Muscle layer of duodenum (tissue), 2 donors: ENCODE results near the gene CAMK1D.

Experiments used
- H3K27ac ChIP-seq: one replicate; pipeline ENCODE4 v1.7.0; 2013; ENCODE audit warnings: mild to moderate bottlenecking, low read length
- H3K27me3 ChIP-seq: one replicate; pipeline ENCODE4 v1.7.0; 2013; ENCODE audit warnings: low read depth, mild to moderate bottlenecking, control low read depth, low read length
- H3K36me3 ChIP-seq, 2 donors: one replicate each; pipeline ENCODE4 v1.7.0; 2013; ENCODE audit warnings: low read length in 2 of 2, control low read depth in 1 of 2, mild to moderate bottlenecking in 1 of 2; ENCODE audit not compliant: insufficient read depth in 2 of 2, control insufficient read depth in 1 of 2
- H3K4me1 ChIP-seq, 2 donors: one replicate each; pipeline ENCODE4 v1.7.0; 2013; ENCODE audit warnings: low read length in 2 of 2, mild to moderate bottlenecking in 2 of 2, control low read depth in 1 of 2, moderate library complexity in 1 of 2; ENCODE audit not compliant: insufficient read depth in 2 of 2, control insufficient read depth in 1 of 2
- H3K4me3 ChIP-seq, 2 donors: one replicate each; pipeline ENCODE4 v1.7.0; 2013; ENCODE audit warnings: low read length in 2 of 2, low read depth in 1 of 2, mild to moderate bottlenecking in 1 of 2
- H3K9me3 ChIP-seq, 2 donors: one replicate each; pipeline ENCODE4 v1.7.0; 2013; ENCODE audit warnings: low read length in 2 of 2, control low read depth in 1 of 2, mild to moderate bottlenecking in 1 of 2; ENCODE audit not compliant: control insufficient read depth in 1 of 2
- donor health status: healthy.

The CAMK1D gene

DNA sequence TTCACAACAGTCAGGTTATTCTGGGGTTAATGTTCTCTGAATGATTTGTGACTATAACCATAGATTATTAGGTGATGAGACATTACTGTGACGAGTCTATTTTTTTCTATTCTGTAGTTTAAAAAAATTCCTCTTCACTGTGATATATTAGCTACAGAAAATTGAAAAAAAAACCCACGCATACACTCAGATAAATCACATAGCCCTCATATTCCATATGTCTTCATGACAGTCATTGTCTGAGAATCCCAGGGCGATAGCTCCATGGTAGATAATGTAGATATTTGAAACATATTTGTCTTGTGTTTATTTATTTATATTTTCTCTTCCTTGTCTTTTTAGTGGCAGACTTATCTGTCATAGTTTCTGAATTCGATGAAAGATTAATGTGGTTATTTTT is 110.0 kb downstream of the CAMK1D start:
- no peaks in the 10 kb centered on the region for H3K4me1 ChIP-seq
- H3K27ac ChIP-seq: no peak overlapping the region
- no peaks in the 10 kb centered on the region for H3K9me3 ChIP-seq
- H3K27me3 ChIP-seq: no peaks in the 10 kb centered on the region
- no peaks in the 10 kb centered on the region for H3K36me3 ChIP-seq
- no peak overlapping the region for H3K4me3 ChIP-seq

DNA sequence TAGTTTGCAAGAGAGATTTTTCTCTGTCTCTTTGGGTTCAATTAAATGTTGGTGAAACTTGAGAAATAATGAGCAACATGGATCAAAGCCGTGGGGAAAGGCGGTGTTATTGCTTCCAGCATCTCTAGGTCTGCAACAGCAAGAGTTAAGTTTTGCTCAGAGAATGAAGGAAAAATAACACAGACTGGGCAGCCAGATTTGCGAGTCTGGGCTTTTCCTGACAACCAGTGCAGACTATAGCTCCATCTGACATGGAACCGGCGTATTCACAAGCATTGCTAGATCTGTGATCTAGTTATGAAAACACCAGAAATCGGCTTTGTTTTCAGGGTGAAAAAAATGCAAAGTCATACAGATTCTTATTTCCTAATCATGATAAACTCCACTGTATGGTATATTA is 110.4 kb downstream of the CAMK1D start:
- Histone ChIP-seq H3K4me3 (no peak overlapping the region), H3K36me3 (no peaks in the 10 kb centered on the region), H3K9me3 (no peaks in the 10 kb centered on the region)

DNA sequence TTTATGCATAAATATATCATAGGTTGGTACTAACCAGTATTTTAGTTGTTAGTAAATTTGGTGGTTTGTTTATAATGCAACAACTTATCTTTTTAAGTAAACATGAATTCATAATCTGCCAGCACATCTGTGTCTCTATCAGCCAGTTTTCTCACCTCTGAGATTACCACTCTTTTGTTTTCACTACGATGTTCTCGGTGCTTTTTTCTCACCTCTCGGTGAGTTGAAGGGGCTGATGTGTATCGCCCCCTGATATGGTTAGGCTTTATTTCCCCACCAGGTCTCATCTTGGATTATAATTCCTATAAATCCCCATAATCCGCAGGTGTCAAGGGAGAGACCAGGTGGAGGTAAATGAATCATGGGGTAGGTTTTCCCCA is 114.1 kb downstream of the CAMK1D start:
- Histone ChIP-seq H3K4me3 (no peak overlapping the region), H3K27ac (no peak overlapping the region), H3K36me3 (no peaks in the 10 kb centered on the region), H3K9me3 (no peaks in the 10 kb centered on the region), H3K27me3 (no peaks in the 10 kb centered on the region), H3K4me1 (no peaks in the 10 kb centered on the region)

More for the DNA sequence above, 110.4 kb downstream of the CAMK1D start:
- Histone ChIP-seq H3K4me1 (no peaks in the 10 kb centered on the region), H3K27ac (no peak overlapping the region), H3K27me3 (no peaks in the 10 kb centered on the region)

DNA sequence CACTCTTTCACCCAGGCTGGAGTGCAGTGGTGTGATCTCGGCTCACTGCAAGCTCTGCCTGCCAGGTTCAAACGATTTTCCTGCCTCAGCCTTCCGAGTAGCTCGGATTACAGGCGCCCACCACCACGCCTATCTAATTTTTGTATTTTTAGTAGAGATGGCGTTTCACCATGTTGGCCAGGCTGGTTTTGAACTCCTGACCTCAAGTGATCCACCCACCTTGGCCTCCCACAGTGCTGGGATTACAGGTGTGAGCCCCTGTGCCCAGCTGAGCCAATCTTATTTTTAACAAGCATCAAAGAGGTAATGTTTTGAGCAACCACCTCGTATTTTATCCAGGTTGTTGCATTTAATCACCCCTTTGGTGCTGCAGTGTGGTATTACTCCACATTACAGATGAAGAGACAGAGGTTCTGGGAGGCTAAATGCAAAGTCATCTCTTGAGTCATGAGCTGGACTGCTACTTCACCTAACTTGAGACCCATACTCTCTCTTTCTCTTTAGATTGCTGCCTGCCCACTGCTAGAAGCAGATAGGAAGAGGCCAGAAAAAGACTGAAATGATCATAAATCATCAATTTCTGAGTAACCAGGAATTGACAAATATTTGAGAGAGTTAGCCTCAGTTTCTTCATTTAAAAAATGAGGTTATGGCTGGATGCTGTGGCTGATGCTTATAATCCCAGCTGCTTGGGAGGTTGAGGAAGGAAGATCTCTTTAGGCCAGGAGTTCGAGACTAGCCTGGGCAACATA is 116.2 kb downstream of the CAMK1D start:
- no peaks in the 10 kb centered on the region for H3K4me1 ChIP-seq
- H3K36me3 ChIP-seq: no peaks in the 10 kb centered on the region
- no peaks in the 10 kb centered on the region for H3K27me3 ChIP-seq
- no peak overlapping the region for H3K4me3 ChIP-seq
- H3K9me3 ChIP-seq: no peaks in the 10 kb centered on the region
- H3K27ac ChIP-seq: no peak overlapping the region

DNA sequence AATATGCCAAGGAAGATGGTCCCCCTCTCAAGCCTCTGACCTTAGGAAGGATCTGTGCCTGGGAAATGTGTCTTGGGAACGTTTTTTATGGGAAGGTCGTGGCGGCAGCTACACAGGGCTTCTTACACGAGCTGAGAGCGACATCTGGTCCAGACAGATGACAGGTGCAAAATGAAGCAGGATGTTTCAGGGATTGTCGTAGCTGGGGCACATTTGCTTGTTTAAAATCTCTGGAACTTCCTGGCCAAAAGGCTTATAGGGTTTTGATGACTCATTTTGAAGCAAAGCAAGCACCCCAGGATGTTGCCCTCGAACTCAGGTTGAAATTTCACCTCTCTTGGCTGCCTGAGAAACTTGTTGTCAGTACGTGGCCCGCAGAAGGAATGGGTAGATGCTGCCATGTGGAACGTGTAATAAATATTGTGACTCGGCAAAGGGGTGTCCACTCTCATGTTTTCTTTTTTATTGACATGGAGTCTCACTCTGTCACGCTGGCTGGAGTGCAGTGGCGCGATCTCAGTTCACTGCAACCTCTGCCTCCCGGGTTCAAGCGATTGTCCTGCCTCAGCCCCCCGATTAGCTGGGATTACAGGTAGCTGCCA is 117.5 kb downstream of the CAMK1D start:
- Histone ChIP-seq H3K4me3 (no peak overlapping the region), H3K9me3 (no peaks in the 10 kb centered on the region), H3K4me1 (no peaks in the 10 kb centered on the region), H3K36me3 (no peaks in the 10 kb centered on the region), H3K27me3 (no peaks in the 10 kb centered on the region), H3K27ac (no peak overlapping the region)

DNA sequence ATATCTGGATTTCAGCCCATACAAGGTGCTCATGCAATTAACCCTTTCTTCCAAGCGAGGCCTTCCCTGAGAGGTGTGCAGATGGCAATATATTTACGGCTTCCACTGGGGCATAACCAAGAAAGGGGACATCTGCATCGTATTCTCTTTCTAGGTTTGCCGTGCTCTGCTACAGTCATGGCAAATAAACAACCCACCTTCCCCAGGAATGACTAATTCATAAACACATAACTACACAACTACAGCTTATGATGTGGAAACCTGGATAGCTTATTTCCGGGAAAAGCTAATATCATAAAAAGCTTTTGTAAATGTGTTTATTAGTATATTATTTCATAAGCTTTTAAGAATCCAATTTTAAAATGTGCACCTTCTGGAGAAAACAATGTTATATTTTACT is 120.0 kb downstream of the CAMK1D start:
- H3K36me3 ChIP-seq: no peaks in the 10 kb centered on the region
- H3K27ac ChIP-seq: no peak overlapping the region
- H3K27me3 ChIP-seq: no peaks in the 10 kb centered on the region
- H3K4me3 ChIP-seq: no peak overlapping the region
- H3K9me3 ChIP-seq: no peaks in the 10 kb centered on the region
- no peaks in the 10 kb centered on the region for H3K4me1 ChIP-seq

DNA sequence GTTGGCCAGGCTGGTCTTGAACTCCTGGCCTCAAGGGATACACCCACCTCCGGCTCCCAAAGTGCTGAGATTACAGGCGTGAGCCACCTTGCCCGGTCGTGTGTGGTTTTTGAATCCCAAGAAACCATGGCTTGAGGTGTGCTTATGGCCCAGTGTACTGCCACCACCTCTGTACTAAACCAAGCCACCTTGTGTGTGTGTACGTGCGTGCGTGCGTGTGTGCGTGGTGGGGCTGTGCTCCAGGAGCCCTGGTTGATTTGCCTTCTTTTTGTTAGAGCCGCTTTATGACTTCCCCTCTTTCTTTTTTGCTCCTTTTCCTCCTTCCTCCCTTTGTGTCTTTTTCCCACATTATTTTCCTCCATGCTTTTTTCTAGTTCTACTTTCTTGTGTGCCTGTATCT is 121.4 kb downstream of the CAMK1D start:
- no peak overlapping the region for H3K27ac ChIP-seq
- H3K36me3 ChIP-seq: no peaks in the 10 kb centered on the region
- no peaks in the 10 kb centered on the region for H3K9me3 ChIP-seq
- no peaks in the 10 kb centered on the region for H3K4me1 ChIP-seq
- no peak overlapping the region for H3K4me3 ChIP-seq
- H3K27me3 ChIP-seq: no peaks in the 10 kb centered on the region

DNA sequence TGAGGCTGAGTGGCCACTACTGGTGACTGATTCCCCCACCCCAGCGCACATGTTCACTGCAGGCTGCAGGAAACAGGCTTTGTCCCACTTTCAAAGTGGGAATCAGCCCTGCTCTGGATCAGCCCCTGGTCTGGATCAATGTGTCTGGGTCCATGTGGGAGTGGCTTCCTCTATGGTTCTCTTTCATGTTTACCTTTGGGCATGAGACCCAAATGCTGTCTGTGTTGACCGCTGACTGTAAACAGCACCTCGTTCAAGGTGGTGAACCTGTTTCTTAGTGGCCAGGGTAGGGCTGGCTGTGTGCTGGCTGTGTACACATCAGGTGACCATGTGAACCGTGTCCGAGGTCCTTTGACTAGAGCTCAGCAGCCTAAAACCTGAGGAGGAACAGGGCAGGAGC is 121.8 kb downstream of the CAMK1D start:
- H3K27ac ChIP-seq: no peak overlapping the region
- no peaks in the 10 kb centered on the region for H3K36me3 ChIP-seq
- H3K4me1 ChIP-seq: no peaks in the 10 kb centered on the region
- H3K27me3 ChIP-seq: no peaks in the 10 kb centered on the region
- no peaks in the 10 kb centered on the region for H3K9me3 ChIP-seq
- no peak overlapping the region for H3K4me3 ChIP-seq

DNA sequence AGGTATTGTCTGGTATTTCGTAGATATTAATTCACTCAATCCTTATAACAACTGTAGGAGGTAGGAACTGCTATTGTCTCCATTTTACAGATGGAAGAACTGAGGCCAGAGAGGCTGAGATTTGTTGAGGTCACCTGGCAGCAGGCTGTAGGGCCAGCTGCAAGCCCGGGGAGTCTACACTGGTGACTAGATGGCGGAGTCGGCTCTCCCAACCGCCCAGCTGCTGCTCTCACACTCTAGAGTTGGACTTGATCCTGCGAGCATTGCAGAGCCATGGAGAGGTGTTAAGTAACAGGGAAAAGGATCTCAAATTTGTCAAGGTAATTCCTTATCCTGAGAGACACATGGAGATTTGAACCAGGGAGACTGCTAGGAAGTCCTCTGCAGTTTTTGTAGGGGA is 124.1 kb downstream of the CAMK1D start:
- Histone ChIP-seq H3K36me3 (no peaks in the 10 kb centered on the region), H3K27me3 (no peaks in the 10 kb centered on the region), H3K9me3 (no peaks in the 10 kb centered on the region), H3K4me1 (no peaks in the 10 kb centered on the region), H3K27ac (no peak overlapping the region), H3K4me3 (no peak overlapping the region)

DNA sequence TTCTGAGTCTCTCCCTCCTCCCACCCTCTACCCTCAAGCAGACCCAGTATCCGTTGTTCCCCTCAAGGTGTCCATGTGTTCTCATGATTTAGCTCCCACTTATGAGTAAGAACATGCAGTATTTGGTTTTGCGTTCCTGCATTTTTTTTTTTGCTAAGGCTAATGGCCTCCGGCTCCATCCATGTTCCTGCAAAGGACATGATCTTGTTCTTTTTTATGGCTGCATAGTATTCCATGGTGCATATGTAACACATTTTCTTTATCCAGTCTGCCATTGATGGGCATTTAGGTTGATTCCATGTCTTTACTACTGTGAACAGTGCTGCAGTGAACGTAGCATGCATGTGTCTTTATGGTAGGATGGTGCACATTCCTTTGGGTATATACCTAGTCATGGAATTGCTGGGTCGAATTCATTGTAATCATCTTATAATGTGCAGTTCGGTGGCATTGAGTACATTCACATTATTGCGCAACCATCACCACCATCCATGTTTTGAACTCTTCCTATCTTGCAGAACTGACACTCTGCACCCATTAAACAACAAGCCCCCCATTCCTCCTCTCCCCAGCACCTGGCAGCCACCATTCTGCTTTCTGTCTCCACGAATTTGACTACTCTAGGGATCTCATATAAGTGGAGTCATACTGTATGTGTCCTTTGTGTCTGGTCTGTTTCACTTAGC is 125.5 kb downstream of the CAMK1D start:
- Histone ChIP-seq H3K27me3 (no peaks in the 10 kb centered on the region), H3K36me3 (no peaks in the 10 kb centered on the region)

DNA sequence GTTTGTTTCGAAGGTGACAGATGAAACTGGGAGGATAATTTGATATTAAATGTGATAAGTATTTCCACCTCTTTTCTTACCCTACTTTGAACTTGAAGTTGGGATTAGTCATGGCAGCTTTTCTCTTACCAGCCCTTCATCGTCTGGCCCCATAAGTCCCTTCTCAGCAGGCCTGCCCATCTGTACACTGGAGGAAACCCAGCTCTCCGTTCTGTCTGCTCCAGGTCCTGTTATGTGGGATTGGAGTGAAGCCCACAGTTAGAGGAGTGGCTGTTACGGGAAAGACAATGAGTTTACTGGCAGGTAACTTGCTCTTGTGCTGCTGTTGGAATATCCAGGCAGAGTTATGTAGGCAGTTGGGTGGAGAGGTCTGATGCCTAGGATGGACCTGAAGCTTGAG is 127.3 kb downstream of the CAMK1D start:
- no peak overlapping the region for H3K27ac ChIP-seq
- no peak overlapping the region for H3K4me3 ChIP-seq
- no peaks in the 10 kb centered on the region for H3K27me3 ChIP-seq
- no peaks in the 10 kb centered on the region for H3K9me3 ChIP-seq
- no peaks in the 10 kb centered on the region for H3K36me3 ChIP-seq
- H3K4me1 ChIP-seq: no peaks in the 10 kb centered on the region

More for the DNA sequence above, 125.5 kb downstream of the CAMK1D start:
- no peak overlapping the region for H3K27ac ChIP-seq
- no peak overlapping the region for H3K4me3 ChIP-seq
- H3K4me1 ChIP-seq: no peaks in the 10 kb centered on the region
- H3K9me3 ChIP-seq: no peaks in the 10 kb centered on the region
